ENCODE measurements around the gene PATE3.

PATE3 gene

GRCh38 chr11:125787827-125788226, at the start of gene PATE3:
Gene PATE3, plus strand, starts transcription at chr11:125788127. Its CDS starts 25 bp downstream, at chr11:125788152.
- DNase-seq: no peak

- DNase-seq: no peak
Measured at GRCh38 chr11:125740617-125741016, 47.3 kb upstream of the PATE3 start.

GRCh38 chr11:125743681-125744080, 44.2 kb upstream of the PATE3 start:
- no peak for DNase-seq

GRCh38 chr11:125745979-125746378, 41.9 kb upstream of the PATE3 start, which contains the start of gene PATE1:
Gene PATE1, plus strand, starts transcription at chr11:125746279. Its CDS starts 26 bp downstream, at chr11:125746305.
- no peak for DNase-seq

- no peak for DNase-seq
Measured at GRCh38 chr11:125750629-125751028, 37.3 kb upstream of the PATE3 start.

GRCh38 chr11:125756050-125756449, 31.9 kb upstream of the PATE3 start:
- no peak for DNase-seq

GRCh38 chr11:125762445-125762844, 25.5 kb upstream of the PATE3 start:
- no peak for DNase-seq

- no peak for DNase-seq
Measured at GRCh38 chr11:125763483-125763882, 24.4 kb upstream of the PATE3 start.

GRCh38 chr11:125766251-125766650, 21.7 kb upstream of the PATE3 start:
- DNase-seq: no peak

- no peak for DNase-seq
Measured at GRCh38 chr11:125768336-125769046, 19.4 kb upstream of the PATE3 start.

GRCh38 chr11:125770583-125770982, 17.3 kb upstream of the PATE3 start:
- DNase-seq: no peak

GRCh38 chr11:125772834-125773505, 15.0 kb upstream of the PATE3 start:
- no peak for DNase-seq

- DNase-seq: no peak
Measured at GRCh38 chr11:125773516-125773915, 14.4 kb upstream of the PATE3 start.

- DNase-seq: no peak
Measured at GRCh38 chr11:125777309-125777708, 10.6 kb upstream of the PATE3 start.

- DNase-seq: no peak
Measured at GRCh38 chr11:125778728-125779127, 9.2 kb upstream of the PATE3 start, which contains the start of gene PATE2. Gene PATE2, minus strand, starts transcription at chr11:125778828. Its CDS starts 55 bp downstream, at chr11:125778773.

- no peak for DNase-seq
Measured at GRCh38 chr11:125784678-125785077, 3.2 kb upstream of the PATE3 start.

- no peak for DNase-seq
Measured at GRCh38 chr11:125790825-125791224, 2.9 kb downstream of the PATE3 start.

- no peak for DNase-seq
Measured at GRCh38 chr11:125797641-125798040, 9.7 kb downstream of the PATE3 start.

GRCh38 chr11:125799808-125800207, 11.9 kb downstream of the PATE3 start:
- no peak for DNase-seq

GRCh38 chr11:125802387-125802786, 14.5 kb downstream of the PATE3 start:
- no peak for DNase-seq

GRCh38 chr11:125807909-125808308, 20.0 kb downstream of the PATE3 start:
- DNase-seq: no peak

- no peak for DNase-seq
Measured at GRCh38 chr11:125833016-125833415, 45.1 kb downstream of the PATE3 start, which contains the start of gene PATE4. Gene PATE4, plus strand, starts transcription at chr11:125833316. Its CDS starts 44 bp downstream, at chr11:125833360.

- no peak for DNase-seq
Measured at GRCh38 chr11:125835748-125836147, 47.8 kb downstream of the PATE3 start.

Data from activated T-cell treated with anti-CD3 and anti-CD28 coated beads for 4 hours (primary cell).